Nephron (organoid): ENCODE measurements around the gene CIAO2A.
A peak's percentile ranks its signal among the peaks of the same experiment; 100 is the strongest.

Source experiments
- H3K27ac Mint-ChIP-seq, 3 experiments: 2 replicates each; pipeline ENCODE4 v1.8.0; 2020; ENCODE audit warnings: mixed read lengths in 3 of 3, mild to moderate bottlenecking in 2 of 3, moderate library complexity in 1 of 3
- H3K27me3 Mint-ChIP-seq: 2 replicates; pipeline ENCODE4 v1.8.0; 2021; ENCODE audit warnings: low read depth, mild to moderate bottlenecking, moderate library complexity, mixed read lengths
- H3K36me3 Mint-ChIP-seq: 2 replicates; pipeline ENCODE4 v1.8.0; 2020; ENCODE audit warnings: low read depth, mixed read lengths
- H3K4me1 Mint-ChIP-seq: 2 replicates; pipeline ENCODE4 v1.8.0; 2020; ENCODE audit warnings: mixed read lengths
- H3K4me3 Mint-ChIP-seq, 3 experiments: 2 replicates each; pipeline ENCODE4 v1.8.0; 2020; ENCODE audit warnings: mild to moderate bottlenecking in 3 of 3, mixed read lengths in 3 of 3, moderate library complexity in 2 of 3
- H3K9me3 Mint-ChIP-seq: 2 replicates; pipeline ENCODE4 v1.8.0; 2020; ENCODE audit warnings: mixed read lengths
- CTCF ChIP-seq, 3 experiments: fragments of 200-600 bp; sonication (generic); IDR thresholded peaks; one replicate each; pipeline ENCODE4 v1.5.0; 2021; ENCODE audit warnings: antibody characterized with exemption in 3 of 3; ENCODE audit not compliant: unreplicated experiment in 3 of 3

Gene CIAO2A

GRCh38 chr15:64093627-64094417 lies at the start of gene CIAO2A:
CIAO2A (minus strand) TSS chr15:64093838; CDS start chr15:64093768, 70 bp downstream.
- Mint-ChIP-seq H3K9me3 (no peaks in the 10 kb centered on the region), H3K27ac (peak within 1 kb of the TSS; percentile 98 to 99 (median 99)), H3K27me3 (no peaks in the 10 kb centered on the region), H3K4me3 (peak within 1 kb of the TSS; percentile 96 to 99 (median 97)), H3K4me1 (peaks cover 58% of the 10 kb centered on the region), H3K36me3 (peaks cover 11% of the 10 kb centered on the region)
- TF ChIP-seq CTCF (IDR thresholded peaks at IDR 0.05; ENCODE audit: unreplicated experiment in 3 of 3) = no peak

- no peak for TF ChIP-seq CTCF (IDR thresholded peaks at IDR 0.05; ENCODE audit: unreplicated experiment in 3 of 3)
- H3K36me3 Mint-ChIP-seq = peaks cover 36% of the 10 kb centered on the region
- H3K9me3 Mint-ChIP-seq = no peaks in the 10 kb centered on the region
- H3K4me1 Mint-ChIP-seq = peaks cover 5% of the 10 kb centered on the region
- H3K27me3 Mint-ChIP-seq = no peaks in the 10 kb centered on the region
- H3K4me3 Mint-ChIP-seq = no peak overlapping the region
- no peak overlapping the region for H3K27ac Mint-ChIP-seq
Observed at GRCh38 chr15:64143276-64143675, 49.6 kb upstream of the CIAO2A start.

GRCh38 chr15:64141798-64142512 lies 48.3 kb upstream of the CIAO2A start:
- no peak overlapping the region for H3K27ac Mint-ChIP-seq
- no peaks in the 10 kb centered on the region for H3K9me3 Mint-ChIP-seq
- H3K36me3 Mint-ChIP-seq = peaks cover 46% of the 10 kb centered on the region
- no peak for TF ChIP-seq CTCF (IDR thresholded peaks at IDR 0.05; ENCODE audit: unreplicated experiment in 3 of 3)
- no peaks in the 10 kb centered on the region for H3K27me3 Mint-ChIP-seq
- H3K4me3 Mint-ChIP-seq = no peak overlapping the region
- peaks cover 5% of the 10 kb centered on the region for H3K4me1 Mint-ChIP-seq

GRCh38 chr15:64138331-64138941 lies 44.8 kb upstream of the CIAO2A start:
- Mint-ChIP-seq H3K27me3 (no peaks in the 10 kb centered on the region), H3K36me3 (peaks cover 61% of the 10 kb centered on the region), H3K27ac (no peak overlapping the region), H3K9me3 (no peaks in the 10 kb centered on the region), H3K4me3 (no peak overlapping the region), H3K4me1 (no peaks in the 10 kb centered on the region)
- no peak for TF ChIP-seq CTCF (IDR thresholded peaks at IDR 0.05; ENCODE audit: unreplicated experiment in 3 of 3)

- TF ChIP-seq CTCF (IDR thresholded peaks at IDR 0.05; ENCODE audit: unreplicated experiment in 3 of 3) = no peak
- Mint-ChIP-seq H3K9me3 (no peaks in the 10 kb centered on the region), H3K4me3 (no peak overlapping the region), H3K27ac (no peak overlapping the region), H3K36me3 (peaks cover 65% of the 10 kb centered on the region), H3K27me3 (no peaks in the 10 kb centered on the region), H3K4me1 (no peaks in the 10 kb centered on the region)
Observed at GRCh38 chr15:64137226-64137833, 43.7 kb upstream of the CIAO2A start.
